H9 (cell line): Measurements from ENCODE around the gene PLEKHA7. TPM values are rescaled to one million over a fixed set of nuclear protein-coding genes. Genes with fewer than 3 reads are reported as not detected.

Source experiments
- DNase-seq: peaks from one replicate; pipeline ENCODE4 v3.0.0-alpha.2; 2017
- H2AFZ ChIP-seq: one replicate; pipeline ENCODE4 v1.6.1; 2013; ENCODE audit warnings: mild to moderate bottlenecking, low read length, control low read depth, moderate library complexity
- H2AK5ac ChIP-seq: 2 replicates; pipeline ENCODE4 v1.6.1; 2013; ENCODE audit warnings: low read length, control low read depth, mixed read lengths; ENCODE audit not compliant: insufficient read length
- H2BK120ac ChIP-seq: one replicate; pipeline ENCODE4 v1.6.1; 2013; ENCODE audit warnings: low read depth, mild to moderate bottlenecking, low read length, control low read depth, inconsistent platforms; ENCODE audit not compliant: poor library complexity, severe bottlenecking
- H2BK12ac ChIP-seq: 2 replicates; pipeline ENCODE4 v1.6.1; 2013; ENCODE audit warnings: low read length, control low read depth, mixed read lengths, low read depth; ENCODE audit not compliant: insufficient read length
- H2BK15ac ChIP-seq: 2 replicates; pipeline ENCODE4 v1.6.1; 2013; ENCODE audit warnings: low read depth, low read length, control low read depth
- H2BK20ac ChIP-seq: one replicate; pipeline ENCODE4 v1.6.1; 2013; ENCODE audit warnings: low read depth, mild to moderate bottlenecking, low read length, control low read depth, inconsistent platforms; ENCODE audit not compliant: poor library complexity, severe bottlenecking
- H2BK5ac ChIP-seq: 2 replicates; pipeline ENCODE4 v1.6.1; 2013; ENCODE audit warnings: low read length, control low read depth, mixed read lengths; ENCODE audit not compliant: insufficient read length
- H3K14ac ChIP-seq: 2 replicates; pipeline ENCODE4 v1.6.1; 2013; ENCODE audit warnings: low read length, control low read depth; ENCODE audit not compliant: insufficient read depth
- H3K18ac ChIP-seq: 2 replicates; pipeline ENCODE4 v1.6.1; 2013; ENCODE audit warnings: low read depth, mild to moderate bottlenecking, mixed read lengths, low read length, control low read depth; ENCODE audit not compliant: insufficient read length
- H3K23ac ChIP-seq: 2 replicates; pipeline ENCODE4 v1.6.1; 2013; ENCODE audit warnings: low read length, control low read depth, mixed read lengths, low read depth; ENCODE audit not compliant: insufficient read length
- H3K23me2 ChIP-seq: 2 replicates; pipeline ENCODE4 v1.6.1; 2013; ENCODE audit warnings: low read depth, mild to moderate bottlenecking, mixed read lengths, low read length, control low read depth; ENCODE audit not compliant: insufficient read length, poor library complexity, severe bottlenecking
- H3K27ac ChIP-seq: 2 replicates; pipeline ENCODE4 v1.5.1; 2013; ENCODE audit warnings: low read length, control low read depth, mixed read lengths, low read depth; ENCODE audit not compliant: insufficient read length
- H3K27me3 ChIP-seq: 2 replicates; pipeline ENCODE4 v1.6.1; 2013; ENCODE audit warnings: low read length, control low read depth, inconsistent platforms; ENCODE audit not compliant: insufficient read depth
- H3K4ac ChIP-seq: 2 replicates; pipeline ENCODE4 v1.6.1; 2013; ENCODE audit warnings: low read depth, mild to moderate bottlenecking, control low read depth, inconsistent platforms, low read length, moderate library complexity
- H3K4me1 ChIP-seq: 2 replicates; pipeline ENCODE4 v1.6.1; 2013; ENCODE audit warnings: low read length, control low read depth, inconsistent platforms; ENCODE audit not compliant: insufficient read depth
- H3K4me2 ChIP-seq: 2 replicates; pipeline ENCODE4 v1.6.1; 2013; ENCODE audit warnings: low read length, control low read depth, mixed read lengths; ENCODE audit not compliant: insufficient read length, insufficient read depth
- H3K56ac ChIP-seq: 2 replicates; pipeline ENCODE4 v1.6.1; 2013; ENCODE audit warnings: low read depth, mild to moderate bottlenecking, mixed read lengths, low read length, control low read depth; ENCODE audit not compliant: insufficient read length
- H3K79me1 ChIP-seq: 2 replicates; pipeline ENCODE4 v1.6.1; 2013; ENCODE audit warnings: low read depth, mild to moderate bottlenecking, moderate library complexity, low read length, control low read depth, inconsistent platforms; ENCODE audit not compliant: insufficient read depth, poor library complexity, severe bottlenecking
- H3K79me2 ChIP-seq: 2 replicates; pipeline ENCODE4 v1.6.1; 2013; ENCODE audit warnings: low read length, control low read depth, inconsistent platforms; ENCODE audit not compliant: insufficient read depth
- H3K9ac ChIP-seq: 2 replicates; pipeline ENCODE4 v1.6.1; 2013; ENCODE audit warnings: low read length, control low read depth, mixed read lengths; ENCODE audit not compliant: insufficient read length; ENCODE audit errors: extremely low read depth
- H3K9me3 ChIP-seq: one replicate; pipeline ENCODE4 v1.6.1; 2013; ENCODE audit warnings: low read depth, low read length, inconsistent platforms; ENCODE audit not compliant: control insufficient read depth
- H3T11ph ChIP-seq: one replicate; pipeline ENCODE4 v1.6.1; 2013; ENCODE audit warnings: mild to moderate bottlenecking, low read length, control low read depth, inconsistent platforms
- H4K20me1 ChIP-seq: one replicate; pipeline ENCODE4 v1.6.1; 2013; ENCODE audit not compliant: control insufficient read depth, insufficient read length, insufficient read depth
- H4K5ac ChIP-seq: 2 replicates; pipeline ENCODE4 v1.6.1; 2013; ENCODE audit warnings: low read depth, mild to moderate bottlenecking, mixed read lengths, low read length, control low read depth; ENCODE audit not compliant: insufficient read length
- H4K8ac ChIP-seq: replicated peaks from 2 replicates; pipeline ENCODE4 v1.6.1; 2013; ENCODE audit warnings: low read length, control low read depth, mixed read lengths, low read depth; ENCODE audit not compliant: insufficient read length
- H4K91ac ChIP-seq: 2 replicates; pipeline ENCODE4 v1.6.1; 2013; ENCODE audit warnings: low read depth, mild to moderate bottlenecking, moderate library complexity, mixed read lengths, low read length, control low read depth; ENCODE audit not compliant: insufficient read length
- H3K27ac Mint-ChIP-seq, 3 experiments: 2 replicates in 2 of 3; 3 replicates in 1 of 3; pipeline ENCODE4 v1.8.0; 2020 to 2021; ENCODE audit warnings: mixed read lengths in 3 of 3, mild to moderate bottlenecking in 1 of 3, moderate library complexity in 1 of 3
- H3K27me3 Mint-ChIP-seq: 2 replicates; pipeline ENCODE4 v1.8.0; 2021; ENCODE audit warnings: low read depth, mild to moderate bottlenecking, moderate library complexity, mixed read lengths
- H3K36me3 Mint-ChIP-seq, 3 experiments: 2 replicates in 2 of 3; 3 replicates in 1 of 3; pipeline ENCODE4 v1.8.0; 2020 to 2021; ENCODE audit warnings: low read depth in 3 of 3, mixed read lengths in 3 of 3; ENCODE audit not compliant: insufficient read depth in 1 of 3
- H3K4me1 Mint-ChIP-seq, 2 experiments: 2 replicates each; pipeline ENCODE4 v1.8.0; 2020; ENCODE audit warnings: mixed read lengths in 2 of 2
- H3K4me3 Mint-ChIP-seq, 2 experiments: 2 replicates in 1 of 2; 3 replicates in 1 of 2; pipeline ENCODE4 v1.8.0; 2020 to 2021; ENCODE audit warnings: mild to moderate bottlenecking in 2 of 2, mixed read lengths in 2 of 2, moderate library complexity in 1 of 2
- H3K9me3 Mint-ChIP-seq, 2 experiments: 2 replicates in 1 of 2; 3 replicates in 1 of 2; pipeline ENCODE4 v1.8.0; 2020; ENCODE audit warnings: mild to moderate bottlenecking in 2 of 2, mixed read lengths in 2 of 2, moderate library complexity in 1 of 2
- CTCF ChIP-seq: fragments of 200-600 bp; sonication (generic); conservative IDR thresholded peaks from 3 replicates; pipeline ENCODE4 v1.8.0; 2021; ENCODE audit warnings: antibody characterized with exemption, mild to moderate bottlenecking
- WGBS: extraction: QIAGEN DNeasy Blood & Tissue Kit; methylation state at CpG from one replicate; pipeline ENCODE4 v1.1.7; 2013; ENCODE audit warnings: missing lambda C conversion rate, low lambda C conversion rate, mixed read lengths; ENCODE audit not compliant: insufficient read length; ENCODE audit errors: extremely low coverage; 5-methylcytosine and 5-hydroxymethylcytosine counted together
- total RNA-seq: library from RNA; stranded (reverse); gene quantifications from 2 replicates; pipeline ENCODE4 v1.2.1, GENCODE V29; 2021

Gene PLEKHA7
- total RNA-seq, 1 experiment from 2014 or later: 21.0 TPM

DNA sequence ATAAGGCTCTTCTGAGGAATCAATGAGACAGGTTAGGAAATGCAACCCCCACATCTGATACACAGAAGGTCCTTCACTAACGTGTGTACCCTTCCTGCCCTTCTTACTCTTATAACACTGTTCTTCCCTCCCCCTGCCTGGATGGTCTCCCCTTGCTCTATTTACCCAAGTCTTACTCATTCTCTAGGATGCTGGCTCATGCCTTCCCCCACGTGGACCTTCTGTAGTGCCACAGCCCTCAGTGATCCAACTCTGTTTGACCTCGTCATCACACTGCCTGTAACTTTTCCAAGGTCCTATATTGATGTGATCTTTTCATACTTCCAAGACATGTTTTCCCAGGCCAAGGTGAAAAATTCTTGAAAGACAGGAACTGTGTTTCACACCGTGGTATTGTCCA lies 195.9 kb downstream of the PLEKHA7 start:
- Mint-ChIP-seq H3K9me3 (no peaks in the 10 kb centered on the region), H3K36me3 (peaks cover 5 to 27% (median 8%) of the 10 kb centered on the region in 3 experiments; a peak in 6 of 7 replicates), H3K4me3 (no peak overlapping the region), H3K4me1 (peaks cover 11 to 13% of the 10 kb centered on the region in 2 experiments), H3K27ac (peak overlapping the region in 1 of 3 experiments; percentile 59; a peak in 2 of 7 replicates), H3K27me3 (no peaks in the 10 kb centered on the region)
- Histone ChIP-seq H3K23ac (no peak overlapping the region), H2BK15ac (no peak overlapping the region), H4K91ac (no peak overlapping the region), H3K9me3 (no peaks in the 10 kb centered on the region), H3K14ac (no peak overlapping the region), H2BK20ac (no peak overlapping the region), H4K5ac (no peak overlapping the region), H2BK5ac (no peak overlapping the region), H3K27me3 (no peaks in the 10 kb centered on the region), H3K4ac (no peak overlapping the region), H3K56ac (no peak overlapping the region), H4K8ac (no peak overlapping the region), H2BK120ac (no peak overlapping the region), H3K4me2 (no peak overlapping the region), H3K18ac (no peak overlapping the region), H3K79me1 (no peaks in the 10 kb centered on the region), H4K20me1 (no peaks in the 10 kb centered on the region), H3K79me2 (no peaks in the 10 kb centered on the region), H3K23me2 (no peaks in the 10 kb centered on the region), H2BK12ac (no peak overlapping the region), H3T11ph (no peak overlapping the region), H2AK5ac (no peak overlapping the region), H3K27ac (no peak overlapping the region), H3K9ac (no peak overlapping the region), H3K4me1 (no peaks in the 10 kb centered on the region), H2AFZ (no peak overlapping the region)
- WGBS: no CpG with 5 or more reads among the region's 4 CpGs
- no peak for TF ChIP-seq CTCF
- DNase-seq: no peak
